Panc1 (cell line): ENCODE results near the gene IFRD1. TPM values are rescaled to one million over a fixed set of nuclear protein-coding genes. Genes with fewer than 3 reads are reported as not detected.

ENCODE experiments used
- ATAC-seq: fragments of 200-7000 bp; cut with Tn5 transposase; 2 replicates; pipeline ENCODE4 v1.9.1; 2020; ENCODE audit warnings: mild to moderate bottlenecking, moderate library complexity
- BruUV-seq: library from RNA; stranded (reverse); fragments of 400-500 nt; replicated peaks from 2 replicates; lab custom pipeline; 2021; lab: Mats Ljungman, UMichigan
- CTCF ChIA-PET: fragments of 300-600 bp; sonication (Branson Sonifier 250); formaldehyde crosslinking; loops from one replicate; lab custom pipeline; 2022; ENCODE audit warnings: antibody characterized with exemption; lab: Charles Lee
- POLR2A ChIA-PET: fragments of 300-600 bp; sonication (Branson Sonifier 250); formaldehyde crosslinking; loops from one replicate; lab custom pipeline; 2022; ENCODE audit warnings: antibody characterized with exemption; lab: Charles Lee
- DNase-seq: peaks from one replicate; pipeline ENCODE4 v3.0.0-alpha.2; 2010; ENCODE audit warnings: low read depth, low spot score
- H3K27ac ChIP-seq: 2 replicates; pipeline ENCODE4 v1.5.1; 2011; ENCODE audit warnings: mild to moderate bottlenecking, low read length, inconsistent platforms
- H3K27me3 ChIP-seq: fragments of 200-500 bp; sonication (Bioruptor generic); 2 replicates; pipeline ENCODE4 v1.6.0; 2014; ENCODE audit warnings: low read length, inconsistent platforms; ENCODE audit not compliant: control insufficient read depth, insufficient read depth
- H3K36me3 ChIP-seq: fragments of 200-500 bp; sonication (Bioruptor generic); 2 replicates; pipeline ENCODE4 v1.5.1; 2014; ENCODE audit warnings: inconsistent platforms, mild to moderate bottlenecking, low read length, moderate library complexity; ENCODE audit not compliant: control insufficient read depth, insufficient read depth
- H3K4me1 ChIP-seq: 2 replicates; pipeline ENCODE4 v1.5.1; 2011; ENCODE audit warnings: inconsistent platforms, mild to moderate bottlenecking, low read length, moderate library complexity; ENCODE audit not compliant: control insufficient read depth, insufficient read depth
- H3K4me3 ChIP-seq, 2 experiments: 2 replicates each; pipeline ENCODE4 v1.5.1; 2011 to 2012; ENCODE audit warnings: low read depth in 2 of 2, low read length in 2 of 2, mild to moderate bottlenecking in 2 of 2, inconsistent platforms in 1 of 2, moderate library complexity in 1 of 2
- H3K9me3 ChIP-seq: fragments of 200-500 bp; sonication (Bioruptor generic); 2 replicates; pipeline ENCODE4 v1.5.1; 2014; ENCODE audit warnings: low read depth, mild to moderate bottlenecking, inconsistent platforms, low read length, moderate library complexity; ENCODE audit not compliant: control insufficient read depth, insufficient read depth
- CTCF ChIP-seq: fragments of 450-650 bp; IDR thresholded peaks from 2 replicates; pipeline ENCODE4 v1.5.1; 2017; ENCODE audit warnings: mild to moderate bottlenecking
- POLR2AphosphoS5 ChIP-seq: IDR thresholded peaks from 2 replicates; pipeline ENCODE4 v1.6.1; 2012; ENCODE audit warnings: mild to moderate bottlenecking, low read depth, low read length, moderate library complexity
- REST ChIP-seq, 2 experiments: IDR thresholded peaks; 2 replicates each; pipeline ENCODE4 v1.6.1; 2011 to 2012; ENCODE audit warnings: low read depth in 2 of 2, control low read depth in 1 of 2, low read length in 1 of 2, mild to moderate bottlenecking in 1 of 2, moderate library complexity in 1 of 2; ENCODE audit not compliant: insufficient read depth in 1 of 2
- SIN3A ChIP-seq: IDR thresholded peaks from 2 replicates; pipeline ENCODE4 v1.6.1; 2012; ENCODE audit warnings: low read depth, mild to moderate bottlenecking, low read length, moderate library complexity, borderline replicate concordance; ENCODE audit not compliant: insufficient read depth
- TCF7L2 ChIP-seq: IDR thresholded peaks from 2 replicates; pipeline ENCODE4 v1.6.1; 2011; ENCODE audit warnings: mild to moderate bottlenecking, low read depth, low read length, inconsistent platforms
- in situ Hi-C: cut with HindIII; loops from 2 replicates; pipeline ENCODE4 v1.10.0; 2016; ENCODE audit warnings: low sequenced_read_pairs, low pct_unique_long_range_greater_than_20kb
- intact Hi-C: fragments of 100-400 bp; cut with micrococcal nuclease; formaldehyde crosslinking; loops from one replicate; pipeline ENCODE4 v1.10.0; 2022; ENCODE audit not compliant: unreplicated experiment
- total RNA-seq: library from RNA; stranded (reverse); gene quantifications from one replicate; pipeline ENCODE4 v1.2.1, GENCODE V29; 2021; ENCODE audit not compliant: unreplicated experiment

The IFRD1 gene
- total RNA-seq, 1 experiment from 2014 or later = 54.3 TPM

GRCh38 chr7:112439476-112439875 is 10.8 kb upstream of the IFRD1 start:
- Histone ChIP-seq H3K4me1 (no peaks in the 10 kb centered on the region), H3K4me3 (no peak overlapping the region), H3K9me3 (no peaks in the 10 kb centered on the region), H3K27me3 (no peaks in the 10 kb centered on the region), H3K36me3 (no peaks in the 10 kb centered on the region), H3K27ac (no peak overlapping the region)
- no peak for ATAC-seq
- POLR2A ChIA-PET = interaction anchor here (0.7 kb wide), 1 partner anchor 11 kb away, joined by 4 read pairs; the partner anchor contains the start of gene IFRD1
- in situ Hi-C loops (no loop called here), intact Hi-C loops (no loop called here)
- no peak for DNase-seq
- no peak for TF ChIP-seq SIN3A
- CTCF ChIA-PET = no interaction called here
- no TSS peak for BruUV-seq

- no peak for TF ChIP-seq SIN3A
- no peak for TF ChIP-seq REST (IDR thresholded peaks at IDR 0.05; ENCODE audit: insufficient read depth in 1 of 2, low read depth in 2 of 2, low read length in 1 of 2)
- no peak for TF ChIP-seq CTCF
- TF ChIP-seq POLR2AphosphoS5 = no peak
- TF ChIP-seq TCF7L2 = no peak
- ChIA-PET POLR2A (no interaction called here), CTCF (no interaction called here)
- ATAC-seq (no peak), DNase-seq (no peak)
- Histone ChIP-seq H3K36me3 (no peaks in the 10 kb centered on the region), H3K9me3 (no peaks in the 10 kb centered on the region), H3K27me3 (no peaks in the 10 kb centered on the region), H3K27ac (no peak overlapping the region), H3K4me3 (no peak overlapping the region), H3K4me1 (no peaks in the 10 kb centered on the region)
- intact Hi-C loops = no loop called here
- in situ Hi-C loops = no loop called here
- no TSS peak for BruUV-seq
Measured at GRCh38 chr7:112442210-112442609, 8.1 kb upstream of the IFRD1 start.

- H3K4me1 ChIP-seq = peaks cover 4% of the 10 kb centered on the region
- H3K9me3 ChIP-seq = no peaks in the 10 kb centered on the region
- BruUV-seq = no TSS peak
- in situ Hi-C loops (no loop called here), intact Hi-C loops (no loop called here)
- no peak overlapping the region for H3K4me3 ChIP-seq
- DNase-seq (no peak), ATAC-seq (no peak)
- H3K27me3 ChIP-seq = no peaks in the 10 kb centered on the region
- H3K27ac ChIP-seq = no peak overlapping the region
- POLR2A ChIA-PET = no interaction called here
- TF ChIP-seq CTCF (no peak), TCF7L2 (no peak), SIN3A (no peak), REST (IDR thresholded peaks at IDR 0.05; ENCODE audit: insufficient read depth in 1 of 2, low read depth in 2 of 2, low read length in 1 of 2) (no peak), POLR2AphosphoS5 (no peak)
- H3K36me3 ChIP-seq = no peaks in the 10 kb centered on the region
- CTCF ChIA-PET = no interaction called here
Measured at GRCh38 chr7:112444505-112444904, 5.8 kb upstream of the IFRD1 start.
